K562 (cell line): ENCODE data around the gene CHST1. TPM values are rescaled to one million over a fixed set of nuclear protein-coding genes. Genes with fewer than 3 reads are reported as not detected.

Experiments used
- ATAC-seq: fragments of 200-7000 bp; cut with Tn5 transposase; 3 replicates; pipeline ENCODE4 v1.9.1; 2020; ENCODE audit warnings: moderate library complexity
- BruUV-seq: library from RNA; stranded (reverse); fragments of 400-500 nt; replicated peaks from 2 replicates; lab custom pipeline; 2021; lab: Mats Ljungman, UMichigan
- CTCF ChIA-PET: fragments of 300-600 bp; formaldehyde crosslinking; extraction: SDS; loops from one replicate; lab custom pipeline; 2021; ENCODE audit warnings: low intra/inter-chr PET ratio; lab: Yijun Ruan, JAX
- POLR2A ChIA-PET: fragments of 300-600, 350-650 bp; sonication (Branson Sonifier 250); formaldehyde crosslinking; extraction: SDS; loops from one replicate; lab custom pipeline; 2021; ENCODE audit warnings: antibody characterized with exemption, inconsistent platforms; lab: Yijun Ruan, JAX
- DNase-seq, 4 experiments: peaks; one replicate each; pipeline versions ENCODE4 v3.0.0 to v3.0.0-alpha.2; 2011 to 2018; ENCODE audit warnings: low spot score in 3 of 4, mixed read lengths in 3 of 4; ENCODE audit errors: extremely low read depth in 1 of 4
- FAIRE-seq: peaks from 2 replicates; lab custom pipeline; 2011; peaks lifted over from hg19 to GRCh38; lab: Jason Lieb, UNC
- H2AFZ ChIP-seq: 2 replicates; pipeline ENCODE4 v1.6.0; 2011; ENCODE audit warnings: low read depth, low read length, control low read depth, inconsistent platforms
- H3K27ac ChIP-seq: fragments of 200-600 bp; 3 replicates; pipeline ENCODE4 v1.8.0; 2011; ENCODE audit warnings: low read depth, mild to moderate bottlenecking, control low read depth, inconsistent platforms, low read length, moderate library complexity, mixed read lengths; ENCODE audit errors: extremely low read depth
- H3K27me3 ChIP-seq, 2 experiments: fragments of 300-600 bp in 1 of 2; 2 replicates in 1 of 2; 3 replicates in 1 of 2; pipeline versions ENCODE4 v1.6.0 to v1.8.0; 2011; ENCODE audit warnings: inconsistent platforms in 2 of 2, low read length in 2 of 2, mild to moderate bottlenecking in 1 of 2, mixed read lengths in 1 of 2, moderate library complexity in 1 of 2; ENCODE audit not compliant: control insufficient read depth in 2 of 2, insufficient read depth in 2 of 2
- H3K36me3 ChIP-seq: fragments of 300-600 bp; 3 replicates; pipeline ENCODE4 v1.8.0; 2011; ENCODE audit warnings: mild to moderate bottlenecking, low read length, inconsistent platforms; ENCODE audit not compliant: control insufficient read depth, insufficient read depth
- H3K4me1 ChIP-seq, 2 experiments: fragments of 200-600 bp in 1 of 2; replicated peaks in 1 of 2; 2 replicates in 1 of 2; 3 replicates in 1 of 2; pipeline versions ENCODE4 v1.5.1 to v1.8.0; 2011; ENCODE audit warnings: inconsistent platforms in 2 of 2, low read length in 2 of 2, mild to moderate bottlenecking in 1 of 2, mixed read lengths in 1 of 2, moderate library complexity in 1 of 2; ENCODE audit not compliant: control insufficient read depth in 2 of 2, insufficient read depth in 2 of 2
- H3K4me2 ChIP-seq: 2 replicates; pipeline ENCODE4 v1.6.1; 2011; ENCODE audit warnings: low read length, control low read depth, inconsistent platforms, mixed read lengths; ENCODE audit not compliant: insufficient read depth
- H3K4me3 ChIP-seq: fragments of 200-600 bp; sonication (generic), shearing (Covaris generic); 2 replicates; pipeline ENCODE4 v1.5.1; 2016; ENCODE audit warnings: control low read depth, inconsistent platforms
- H3K79me2 ChIP-seq: fragments of 200-600 bp; 3 replicates; pipeline ENCODE4 v1.8.0; 2011; ENCODE audit warnings: low read length, inconsistent platforms; ENCODE audit not compliant: control insufficient read depth, insufficient read depth
- H3K9ac ChIP-seq, 2 experiments: 2 replicates each; pipeline versions ENCODE4 v1.6.0 to v1.6.1; 2011; ENCODE audit warnings: low read depth in 2 of 2, low read length in 2 of 2, control low read depth in 1 of 2, inconsistent platforms in 1 of 2, mild to moderate bottlenecking in 1 of 2, mixed read lengths in 1 of 2; ENCODE audit not compliant: insufficient read depth in 1 of 2
- H3K9me1 ChIP-seq: one replicate; pipeline ENCODE4 v1.6.0; 2011; ENCODE audit warnings: inconsistent platforms, mild to moderate bottlenecking, low read length, moderate library complexity; ENCODE audit not compliant: control insufficient read depth, insufficient read depth
- H3K9me3 ChIP-seq: replicated peaks from 2 replicates; pipeline ENCODE4 v1.5.1; 2011; ENCODE audit warnings: low read depth, low read length, inconsistent platforms; ENCODE audit not compliant: control insufficient read depth, insufficient read depth
- H4K20me1 ChIP-seq: replicated peaks from 2 replicates; pipeline ENCODE4 v1.6.1; 2011; ENCODE audit warnings: low read length, inconsistent platforms, mixed read lengths; ENCODE audit not compliant: control insufficient read depth, insufficient read depth
- CHD1 ChIP-seq: fragments of 200-600 bp; sonication (generic); IDR thresholded peaks from one replicate; pipeline ENCODE4 v1.6.1; 2012; ENCODE audit warnings: mild to moderate bottlenecking, moderate library complexity, low read length, inconsistent platforms
- MTA3 ChIP-seq: fragments of 450-650 bp; formaldehyde crosslinking; IDR thresholded peaks from 2 replicates; pipeline ENCODE4 v1.6.1; 2017; ENCODE audit warnings: mild to moderate bottlenecking, borderline replicate concordance
- RBM15 ChIP-seq: fragments of 200-400 bp; formaldehyde crosslinking; IDR thresholded peaks from 2 replicates; pipeline ENCODE4 v1.6.1; 2018; ENCODE audit warnings: mild to moderate bottlenecking, low read length, moderate library complexity; ENCODE audit not compliant: insufficient read depth
- TFE3 ChIP-seq: fragments of 450-650 bp; formaldehyde crosslinking; IDR thresholded peaks from 2 replicates; pipeline ENCODE4 v1.4.0; 2020; ENCODE audit warnings: mild to moderate bottlenecking, mixed read lengths
- in situ Hi-C: fragments of 300-500 bp; cut with MboI; formaldehyde crosslinking; loops from 4 replicates; pipeline ENCODE4 v1.15.0; 2018; ENCODE audit warnings: inconsistent platforms, mixed read lengths
- intact Hi-C: fragments of 100-400 bp; cut with micrococcal nuclease; formaldehyde crosslinking; loops from 2 replicates; pipeline ENCODE4 v1.14.2; 2022
- polyA plus RNA-seq, 8 experiments: library from polyadenylated mRNA; depleted of rRNA in 4 of 8; stranded (reverse) in 5 of 8; unstranded in 3 of 8; fragments of >200 nt; fragmentation: Nextera tagmentation in 2 of 8; fragmentation: Illumina TruSeq in 1 of 8; extraction: Ambion mirVana in 2 of 8; extraction: Trizol in 1 of 8; gene quantifications; 2 replicates each; pipeline versions ENCODE4 v1.2.1 to v1.2.3, GENCODE V29; 2011 to 2014; ENCODE audit warnings: inconsistent platforms in 1 of 8, missing spikeins in 1 of 8
- total RNA-seq, 7 experiments: library from RNA; depleted of rRNA in 6 of 7; stranded (reverse); fragments of >200 nt in 6 of 7; fragmentation: Illumina TruSeq in 2 of 7; extraction: Trizol in 2 of 7; gene quantifications; 2 replicates each; pipeline versions ENCODE4 v1.2.1 to v1.2.3, GENCODE V29; 2011 to 2021; ENCODE audit warnings: low replicate concordance in 1 of 7
- TF ChIP-seq, protein P1 (sequence below), 2 experiments: fragments of 150-350 bp in 1 of 2; IDR thresholded peaks; 2 replicates each; pipeline ENCODE4 v1.6.1; 2012 to 2016; ENCODE audit warnings: low read depth in 2 of 2, low read length in 2 of 2, mild to moderate bottlenecking in 1 of 2, moderate library complexity in 1 of 2
- TF ChIP-seq, protein P2 (sequence below): sonication (generic); formaldehyde crosslinking; IDR thresholded peaks from 2 replicates; pipeline ENCODE4 v1.9.0; 2022; ENCODE audit warnings: mild to moderate bottlenecking, missing genetic modification reagents

CHST1 gene
- total and polyA plus RNA-seq, 9 of the 15 experiments (the other 6 are each of a cell fraction or from before 2014, with no cell fraction given), result 0.04 to 0.32 (median 0.18) TPM; not detected in 4

DNA sequence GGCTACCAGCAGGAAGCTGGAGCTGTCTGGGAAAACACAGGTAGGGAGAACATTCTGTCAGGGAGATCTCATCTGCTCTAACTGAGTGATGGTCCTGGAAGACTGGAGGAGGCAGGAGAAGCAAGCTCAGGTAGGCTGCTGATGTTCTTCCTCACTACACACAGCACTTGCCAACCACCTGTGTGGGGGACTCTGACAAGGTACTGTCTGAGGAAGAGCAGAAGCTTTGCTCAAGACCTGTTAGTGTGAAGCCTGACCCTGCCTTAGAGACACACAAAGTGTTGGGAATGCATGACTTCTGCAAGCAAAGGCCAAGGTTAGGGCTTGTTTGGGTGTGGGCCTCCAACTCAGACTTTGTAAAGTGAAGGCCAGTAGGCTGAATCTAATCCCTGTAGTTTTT lies 46.5 kb downstream of the CHST1 start:
- Histone ChIP-seq H3K36me3 (no peaks in the 10 kb centered on the region), H2AFZ (no peak overlapping the region), H3K27me3 (no peaks in the 10 kb centered on the region; a peak in 1 of 5 replicates), H3K4me3 (no peak overlapping the region), H3K4me2 (no peak overlapping the region), H3K9me1 (no peaks in the 10 kb centered on the region), H4K20me1 (no peaks in the 10 kb centered on the region), H3K9ac (no peak overlapping the region), H3K27ac (no peak overlapping the region)
- ChIA-PET POLR2A (no interaction called here), CTCF (no interaction called here)
- BruUV-seq, result no TSS peak
- intact Hi-C loops (no loop called here), in situ Hi-C loops (no loop called here)
- ATAC-seq, result no peak
- no peak for FAIRE-seq
- DNase-seq, result no peak
- TF ChIP-seq MTA3 (no peak), CHD1 (no peak), TFE3 (CRISPR knock-in tag) (no peak), RBM15 (no peak)
- TF ChIP-seq, protein P1, sequence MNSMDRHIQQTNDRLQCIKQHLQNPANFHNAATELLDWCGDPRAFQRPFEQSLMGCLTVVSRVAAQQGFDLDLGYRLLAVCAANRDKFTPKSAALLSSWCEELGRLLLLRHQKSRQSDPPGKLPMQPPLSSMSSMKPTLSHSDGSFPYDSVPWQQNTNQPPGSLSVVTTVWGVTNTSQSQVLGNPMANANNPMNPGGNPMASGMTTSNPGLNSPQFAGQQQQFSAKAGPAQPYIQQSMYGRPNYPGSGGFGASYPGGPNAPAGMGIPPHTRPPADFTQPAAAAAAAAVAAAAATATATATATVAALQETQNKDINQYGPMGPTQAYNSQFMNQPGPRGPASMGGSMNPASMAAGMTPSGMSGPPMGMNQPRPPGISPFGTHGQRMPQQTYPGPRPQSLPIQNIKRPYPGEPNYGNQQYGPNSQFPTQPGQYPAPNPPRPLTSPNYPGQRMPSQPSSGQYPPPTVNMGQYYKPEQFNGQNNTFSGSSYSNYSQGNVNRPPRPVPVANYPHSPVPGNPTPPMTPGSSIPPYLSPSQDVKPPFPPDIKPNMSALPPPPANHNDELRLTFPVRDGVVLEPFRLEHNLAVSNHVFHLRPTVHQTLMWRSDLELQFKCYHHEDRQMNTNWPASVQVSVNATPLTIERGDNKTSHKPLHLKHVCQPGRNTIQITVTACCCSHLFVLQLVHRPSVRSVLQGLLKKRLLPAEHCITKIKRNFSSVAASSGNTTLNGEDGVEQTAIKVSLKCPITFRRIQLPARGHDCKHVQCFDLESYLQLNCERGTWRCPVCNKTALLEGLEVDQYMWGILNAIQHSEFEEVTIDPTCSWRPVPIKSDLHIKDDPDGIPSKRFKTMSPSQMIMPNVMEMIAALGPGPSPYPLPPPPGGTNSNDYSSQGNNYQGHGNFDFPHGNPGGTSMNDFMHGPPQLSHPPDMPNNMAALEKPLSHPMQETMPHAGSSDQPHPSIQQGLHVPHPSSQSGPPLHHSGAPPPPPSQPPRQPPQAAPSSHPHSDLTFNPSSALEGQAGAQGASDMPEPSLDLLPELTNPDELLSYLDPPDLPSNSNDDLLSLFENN (IDR thresholded peaks at IDR 0.05; ENCODE audit: low read depth in 2 of 2, low read length in 2 of 2), result no peak
- TF ChIP-seq, protein P2, sequence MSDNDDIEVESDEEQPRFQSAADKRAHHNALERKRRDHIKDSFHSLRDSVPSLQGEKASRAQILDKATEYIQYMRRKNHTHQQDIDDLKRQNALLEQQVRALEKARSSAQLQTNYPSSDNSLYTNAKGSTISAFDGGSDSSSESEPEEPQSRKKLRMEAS (CRISPR knock-in tag), result no peak
- TF ChIP-seq, all 486 proteins: peak for 0
- H3K79me2 ChIP-seq, result no peaks in the 10 kb centered on the region
- H3K4me1 ChIP-seq, result no peaks in the 10 kb centered on the region
- H3K9me3 ChIP-seq, result no peaks in the 10 kb centered on the region
